ENCODE results near the gene ANKS1B.

ANKS1B gene

DNA sequence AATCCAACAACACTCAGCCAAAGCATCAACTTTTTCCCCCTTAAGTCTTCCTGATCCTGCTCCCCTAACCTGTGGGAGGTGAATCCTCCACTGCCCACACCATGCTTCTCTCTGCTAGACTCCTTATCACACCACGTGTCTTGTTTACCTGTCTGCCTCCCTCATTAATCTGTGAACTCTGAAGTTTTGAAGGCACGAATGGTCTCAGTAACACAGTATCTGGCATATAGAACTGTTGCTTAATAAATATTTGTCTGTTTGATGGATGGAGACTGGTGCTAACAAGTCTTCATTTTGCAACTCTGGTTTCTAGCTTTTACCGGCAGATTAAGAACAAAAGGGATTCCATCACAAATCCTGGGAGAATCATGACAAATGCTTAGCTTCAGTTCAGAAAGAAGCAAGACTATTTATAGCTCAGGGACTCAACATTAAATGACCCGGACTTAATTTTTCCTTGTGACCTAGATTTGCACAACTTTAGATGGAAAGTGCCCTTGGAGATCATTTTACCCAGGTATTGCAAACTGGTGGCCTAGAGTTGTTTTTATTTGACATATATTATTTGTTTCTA, 1072.2 kb downstream of the ANKS1B start:
- CTCF ChIA-PET, result no interaction called here
- Histone ChIP-seq H3K4me1 (ENCODE audit: control insufficient read depth, insufficient read depth, low read length) (no peaks in the 10 kb centered on the region), H3K36me3 (ENCODE audit: control insufficient read depth in 2 of 2, insufficient read depth in 1 of 2, low read length in 2 of 2) (no peaks in the 10 kb centered on the region), H3K4me3 (ENCODE audit: low read depth, low read length) (no peak overlapping the region), H3K27ac (ENCODE audit: extremely low read depth, low read depth, low read length) (no peak overlapping the region), H3K9me3 (ENCODE audit: control insufficient read depth, insufficient read depth, low read depth, low read length) (no peaks in the 10 kb centered on the region)
- TF ChIP-seq EGR2 (tag by site-specific recombination; IDR thresholded peaks at IDR 0.05; ENCODE audit: low read depth) (0 out of 2 replicates have a peak, but pooled peaks have one; percentile 12), ZNF560 (tag by site-specific recombination; IDR thresholded peaks at IDR 0.05; ENCODE audit: borderline replicate concordance) (no peak), ZIC2 (tag by site-specific recombination; IDR thresholded peaks at IDR 0.05) (no peak), ZNF660 (tag by site-specific recombination; IDR thresholded peaks at IDR 0.05) (0 out of 2 replicates have a peak, but pooled peaks have one; percentile 35)
- POLR2A ChIA-PET, result interaction anchor here (0.6 kb wide), 1 partner anchor 144 kb away, joined by 10 read pairs; no protein-coding TSS in a partner anchor

DNA sequence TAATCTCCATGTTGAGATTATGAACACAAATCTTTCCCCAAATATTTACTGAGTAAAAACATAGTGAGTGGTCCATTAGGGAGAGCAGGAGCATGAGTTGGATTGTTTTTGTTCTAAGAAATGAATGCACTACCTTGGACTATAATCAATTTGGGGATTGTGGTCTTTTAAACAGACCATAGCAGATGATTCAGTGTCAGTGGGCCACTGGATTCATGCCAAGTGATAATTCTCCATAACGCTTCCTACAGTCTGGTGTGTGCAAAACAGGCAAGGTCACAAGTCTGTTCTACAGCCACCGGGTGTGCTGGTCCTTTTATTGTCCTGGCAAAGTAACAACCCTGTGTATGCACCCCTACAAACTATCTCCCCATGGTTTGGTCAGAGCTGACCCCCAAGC, 1073.3 kb downstream of the ANKS1B start:
- Histone ChIP-seq H3K4me1 (ENCODE audit: control insufficient read depth, insufficient read depth, low read length) (no peaks in the 10 kb centered on the region), H3K9me3 (ENCODE audit: control insufficient read depth, insufficient read depth, low read depth, low read length) (no peaks in the 10 kb centered on the region), H3K36me3 (ENCODE audit: control insufficient read depth in 2 of 2, insufficient read depth in 1 of 2, low read length in 2 of 2) (no peaks in the 10 kb centered on the region), H3K27ac (ENCODE audit: extremely low read depth, low read depth, low read length) (no peak overlapping the region), H3K4me3 (ENCODE audit: low read depth, low read length) (no peak overlapping the region)
- POLR2A ChIA-PET, result no interaction called here
- CTCF ChIA-PET, result no interaction called here
- TF ChIP-seq YY1 (tag by site-specific recombination; IDR thresholded peaks at IDR 0.05), result no peak
- no peak for TF ChIP-seq ZNF157 (tag by site-specific recombination; IDR thresholded peaks at IDR 0.05)
- TF ChIP-seq, protein P1, sequence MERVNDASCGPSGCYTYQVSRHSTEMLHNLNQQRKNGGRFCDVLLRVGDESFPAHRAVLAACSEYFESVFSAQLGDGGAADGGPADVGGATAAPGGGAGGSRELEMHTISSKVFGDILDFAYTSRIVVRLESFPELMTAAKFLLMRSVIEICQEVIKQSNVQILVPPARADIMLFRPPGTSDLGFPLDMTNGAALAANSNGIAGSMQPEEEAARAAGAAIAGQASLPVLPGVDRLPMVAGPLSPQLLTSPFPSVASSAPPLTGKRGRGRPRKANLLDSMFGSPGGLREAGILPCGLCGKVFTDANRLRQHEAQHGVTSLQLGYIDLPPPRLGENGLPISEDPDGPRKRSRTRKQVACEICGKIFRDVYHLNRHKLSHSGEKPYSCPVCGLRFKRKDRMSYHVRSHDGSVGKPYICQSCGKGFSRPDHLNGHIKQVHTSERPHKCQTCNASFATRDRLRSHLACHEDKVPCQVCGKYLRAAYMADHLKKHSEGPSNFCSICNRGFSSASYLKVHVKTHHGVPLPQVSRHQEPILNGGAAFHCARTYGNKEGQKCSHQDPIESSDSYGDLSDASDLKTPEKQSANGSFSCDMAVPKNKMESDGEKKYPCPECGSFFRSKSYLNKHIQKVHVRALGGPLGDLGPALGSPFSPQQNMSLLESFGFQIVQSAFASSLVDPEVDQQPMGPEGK (tag by site-specific recombination; IDR thresholded peaks at IDR 0.05), result no peak
- no peak for TF ChIP-seq ZFP41 (tag by site-specific recombination; IDR thresholded peaks at IDR 0.05; ENCODE audit: borderline replicate concordance)

DNA sequence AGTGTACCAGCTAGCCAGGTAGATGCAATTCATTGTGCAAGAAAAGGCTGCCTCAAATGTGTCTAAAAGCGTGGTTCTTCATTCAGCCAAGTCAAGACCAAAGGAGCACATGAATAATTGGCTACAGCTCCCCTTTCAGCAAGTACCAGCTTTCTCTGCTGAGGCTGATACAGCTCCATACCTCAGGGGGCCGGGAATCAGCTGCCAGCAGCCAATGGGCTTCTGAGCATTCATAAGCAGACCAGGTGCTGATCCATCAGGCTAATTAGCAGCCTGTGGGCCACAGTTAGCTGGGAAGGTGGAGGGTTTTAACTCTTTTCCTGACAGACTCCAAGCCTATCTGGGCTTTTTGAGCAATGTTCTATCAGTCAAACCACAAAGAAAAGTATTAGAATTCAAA, 1075.0 kb downstream of the ANKS1B start:
- H3K4me3 ChIP-seq (ENCODE audit: low read depth, low read length), result no peak overlapping the region
- no peaks in the 10 kb centered on the region for H3K36me3 ChIP-seq (ENCODE audit: control insufficient read depth in 2 of 2, insufficient read depth in 1 of 2, low read length in 2 of 2)
- no peak for TF ChIP-seq ZNF155 (tag by site-specific recombination; IDR thresholded peaks at IDR 0.05)
- TF ChIP-seq, protein P2, sequence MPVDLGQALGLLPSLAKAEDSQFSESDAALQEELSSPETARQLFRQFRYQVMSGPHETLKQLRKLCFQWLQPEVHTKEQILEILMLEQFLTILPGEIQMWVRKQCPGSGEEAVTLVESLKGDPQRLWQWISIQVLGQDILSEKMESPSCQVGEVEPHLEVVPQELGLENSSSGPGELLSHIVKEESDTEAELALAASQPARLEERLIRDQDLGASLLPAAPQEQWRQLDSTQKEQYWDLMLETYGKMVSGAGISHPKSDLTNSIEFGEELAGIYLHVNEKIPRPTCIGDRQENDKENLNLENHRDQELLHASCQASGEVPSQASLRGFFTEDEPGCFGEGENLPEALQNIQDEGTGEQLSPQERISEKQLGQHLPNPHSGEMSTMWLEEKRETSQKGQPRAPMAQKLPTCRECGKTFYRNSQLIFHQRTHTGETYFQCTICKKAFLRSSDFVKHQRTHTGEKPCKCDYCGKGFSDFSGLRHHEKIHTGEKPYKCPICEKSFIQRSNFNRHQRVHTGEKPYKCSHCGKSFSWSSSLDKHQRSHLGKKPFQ (tag by site-specific recombination; IDR thresholded peaks at IDR 0.05), result no peak
- TF ChIP-seq ZNF843 (tag by site-specific recombination; IDR thresholded peaks at IDR 0.05), result no peak
- TF ChIP-seq YY2 (tag by site-specific recombination; IDR thresholded peaks at IDR 0.05), result no peak
- no peak for TF ChIP-seq ZNF585B (tag by site-specific recombination; IDR thresholded peaks at IDR 0.05)
- H3K4me1 ChIP-seq (ENCODE audit: control insufficient read depth, insufficient read depth, low read length), result no peaks in the 10 kb centered on the region
- H3K27ac ChIP-seq (ENCODE audit: extremely low read depth, low read depth, low read length), result no peak overlapping the region
- H3K9me3 ChIP-seq (ENCODE audit: control insufficient read depth, insufficient read depth, low read depth, low read length), result no peaks in the 10 kb centered on the region
- POLR2A ChIA-PET, result no interaction called here
- CTCF ChIA-PET, result no interaction called here

DNA sequence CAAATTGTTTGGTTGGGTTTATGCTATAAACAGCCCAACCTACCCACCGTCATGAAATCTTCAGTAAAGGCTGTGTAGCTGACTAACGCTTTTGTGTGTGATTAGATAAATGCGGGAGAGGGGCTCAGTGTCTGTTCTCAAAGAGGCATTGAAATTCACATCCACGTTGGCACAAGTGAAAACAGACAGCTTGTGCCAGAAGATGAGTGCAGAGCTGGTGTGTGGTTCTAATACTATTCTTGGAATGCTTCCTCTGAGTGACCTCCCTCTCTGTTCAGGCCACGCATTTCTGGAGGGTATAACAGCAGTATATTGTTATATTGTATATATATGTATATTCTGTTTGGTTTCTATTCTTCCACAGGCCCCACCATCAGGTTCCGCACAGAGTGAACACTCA, 1075.9 kb downstream of the ANKS1B start:
- no peak for TF ChIP-seq ZNF621 (tag by site-specific recombination; IDR thresholded peaks at IDR 0.05)
- TF ChIP-seq ZFP69B (tag by site-specific recombination; IDR thresholded peaks at IDR 0.05), result no peak
- no peak for TF ChIP-seq ZNF555 (tag by site-specific recombination; conservative IDR thresholded peaks at IDR 0.05)
- TF ChIP-seq ZNF514 (tag by site-specific recombination; IDR thresholded peaks at IDR 0.05), result no peak
- no peak for TF ChIP-seq ZNF394 (tag by site-specific recombination; IDR thresholded peaks at IDR 0.05; ENCODE audit: borderline replicate concordance)
- no peak for TF ChIP-seq ZNF184 (tag by site-specific recombination; IDR thresholded peaks at IDR 0.05)
- TF ChIP-seq KLF1 (tag by site-specific recombination; IDR thresholded peaks at IDR 0.05), result no peak
- no peak for TF ChIP-seq KLF10 (tag by site-specific recombination; IDR thresholded peaks at IDR 0.05)
- no peak for TF ChIP-seq ZBTB21 (tag by site-specific recombination; IDR thresholded peaks at IDR 0.05)
- no peak for TF ChIP-seq ZNF624 (tag by site-specific recombination; IDR thresholded peaks at IDR 0.05)
- TF ChIP-seq, protein P3, sequence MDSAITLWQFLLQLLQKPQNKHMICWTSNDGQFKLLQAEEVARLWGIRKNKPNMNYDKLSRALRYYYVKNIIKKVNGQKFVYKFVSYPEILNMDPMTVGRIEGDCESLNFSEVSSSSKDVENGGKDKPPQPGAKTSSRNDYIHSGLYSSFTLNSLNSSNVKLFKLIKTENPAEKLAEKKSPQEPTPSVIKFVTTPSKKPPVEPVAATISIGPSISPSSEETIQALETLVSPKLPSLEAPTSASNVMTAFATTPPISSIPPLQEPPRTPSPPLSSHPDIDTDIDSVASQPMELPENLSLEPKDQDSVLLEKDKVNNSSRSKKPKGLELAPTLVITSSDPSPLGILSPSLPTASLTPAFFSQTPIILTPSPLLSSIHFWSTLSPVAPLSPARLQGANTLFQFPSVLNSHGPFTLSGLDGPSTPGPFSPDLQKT (IDR thresholded peaks at IDR 0.05; ENCODE audit: borderline replicate concordance, low read depth, low read length), result no peak
- no peak for TF ChIP-seq ZNF16 (tag by site-specific recombination; IDR thresholded peaks at IDR 0.05; ENCODE audit: low read depth)
- POLR2A ChIA-PET, result no interaction called here
- CTCF ChIA-PET, result no interaction called here

More for the DNA sequence above, 1075.9 kb downstream of the ANKS1B start:
- Histone ChIP-seq H3K36me3 (ENCODE audit: control insufficient read depth in 2 of 2, insufficient read depth in 1 of 2, low read length in 2 of 2) (no peaks in the 10 kb centered on the region), H3K27ac (ENCODE audit: extremely low read depth, low read depth, low read length) (no peak overlapping the region), H3K4me3 (ENCODE audit: low read depth, low read length) (no peak overlapping the region), H3K4me1 (ENCODE audit: control insufficient read depth, insufficient read depth, low read length) (no peaks in the 10 kb centered on the region), H3K9me3 (ENCODE audit: control insufficient read depth, insufficient read depth, low read depth, low read length) (no peaks in the 10 kb centered on the region)

Data from HEK293 (cell line).